Urothelium cell line (cell line): ENCODE measurements around the gene CTBP2.
"Not testable (repeated sequence)": the region's sequence is repeated elsewhere in the genome, so short reads cannot be mapped to it uniquely, and the experiment has no call there.

ENCODE experiments used
- DNase-seq: peaks from one replicate; pipeline ENCODE4 v3.0.0; 2011; ENCODE audit warnings: low spot score, mixed read lengths
- FAIRE-seq: peaks from 2 replicates; lab custom pipeline; 2011; peaks lifted over from hg19 to GRCh38; lab: Jason Lieb, UNC

CTBP2 gene

DNA sequence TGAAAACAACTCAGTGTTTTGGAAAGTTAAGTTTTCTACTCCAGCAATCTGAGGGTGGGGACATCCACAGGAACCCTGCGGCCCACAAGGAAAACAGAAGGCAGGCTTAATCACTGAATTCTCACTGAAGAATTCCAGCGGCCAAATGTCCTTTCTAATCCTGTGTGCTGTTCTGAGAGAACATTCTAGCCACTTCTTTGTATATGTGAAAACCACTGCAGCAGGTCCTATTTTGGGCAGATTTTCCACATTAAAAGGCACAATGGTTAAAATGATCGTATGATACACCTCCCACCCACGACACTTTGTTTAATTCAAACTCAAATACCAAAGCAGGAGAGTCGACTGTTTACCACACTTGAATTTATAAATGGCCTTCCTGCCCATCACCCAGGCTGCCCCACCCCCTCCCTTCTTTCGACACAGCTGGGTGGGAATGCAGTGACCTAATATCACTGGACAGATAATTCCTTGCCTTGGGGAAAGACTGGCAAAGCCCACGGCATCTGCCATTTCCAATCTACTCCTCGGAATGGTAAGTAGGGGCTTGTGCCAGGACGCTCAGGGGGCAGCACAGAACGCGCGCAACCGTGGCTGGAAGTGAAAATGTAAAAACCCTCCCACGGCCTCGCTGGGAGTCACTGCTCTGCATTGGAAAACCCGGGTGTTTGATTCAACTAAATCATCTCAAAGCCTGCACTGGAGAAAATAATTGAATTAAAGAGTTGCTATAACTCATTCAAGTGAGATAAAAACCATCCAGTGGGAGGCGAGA, 67.0 kb downstream of the CTBP2 start:
- no peak for FAIRE-seq
- no peak for DNase-seq

GRCh38 chr10:125092564-125093031, 67.8 kb downstream of the CTBP2 start:
- FAIRE-seq, result no peak
- DNase-seq, result no peak

DNA sequence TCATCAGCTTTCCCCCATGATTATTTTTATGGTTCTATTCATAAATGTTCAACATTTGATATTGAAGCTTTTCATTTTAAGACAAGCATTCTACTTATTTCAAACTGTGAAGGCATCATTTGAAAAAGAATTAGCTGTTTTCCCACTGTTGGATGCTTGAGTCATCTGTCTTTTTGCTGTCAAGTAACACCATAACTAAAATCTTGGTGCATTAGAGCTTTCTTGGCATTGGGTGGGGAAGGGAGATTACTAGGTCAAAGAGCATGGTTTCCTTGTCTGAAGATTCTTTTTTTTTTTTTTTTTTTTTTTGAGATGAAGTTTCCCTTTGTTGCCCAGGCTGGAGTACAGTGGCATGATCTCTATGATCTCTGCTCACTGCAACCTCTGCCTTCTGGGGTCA, 68.5 kb downstream of the CTBP2 start:
- FAIRE-seq (no peak), DNase-seq (no peak)

DNA sequence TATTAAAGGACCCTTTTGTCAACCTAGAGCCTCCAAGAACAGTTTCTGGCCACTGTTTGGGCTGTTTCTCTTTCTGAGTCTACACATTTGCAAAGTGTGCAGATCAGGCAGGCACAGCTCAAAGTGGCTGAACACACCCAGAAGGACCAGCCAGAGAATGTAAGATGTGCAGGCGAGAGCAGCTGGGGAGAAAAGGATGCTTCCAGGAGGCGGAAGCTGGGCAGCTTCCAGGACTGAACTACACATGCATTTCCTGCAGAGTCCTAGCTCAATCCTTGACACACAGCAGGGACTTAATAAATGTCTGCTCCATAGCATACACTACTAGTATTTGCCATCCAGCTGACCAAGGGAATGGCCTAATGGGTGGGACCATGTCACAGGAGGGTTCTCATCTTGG, 70.9 kb downstream of the CTBP2 start:
- no peak for DNase-seq
- no peak for FAIRE-seq

DNA sequence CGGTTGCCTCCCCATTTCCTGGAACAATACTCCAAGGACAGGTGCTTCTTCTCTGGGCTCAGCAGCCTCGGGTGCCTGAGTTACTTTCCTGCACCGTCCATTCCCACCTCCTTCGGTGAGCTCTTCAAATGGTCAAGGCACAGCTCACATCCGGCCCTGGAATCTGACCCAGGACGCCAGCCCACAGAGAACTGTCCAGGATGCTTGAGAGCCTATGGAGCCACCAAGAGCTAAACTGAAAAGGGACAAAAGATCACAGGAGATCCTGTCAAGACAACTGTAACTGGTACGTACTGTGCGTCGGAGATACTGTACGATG, 72.5 kb downstream of the CTBP2 start:
- FAIRE-seq, result no peak
- no peak for DNase-seq

DNA sequence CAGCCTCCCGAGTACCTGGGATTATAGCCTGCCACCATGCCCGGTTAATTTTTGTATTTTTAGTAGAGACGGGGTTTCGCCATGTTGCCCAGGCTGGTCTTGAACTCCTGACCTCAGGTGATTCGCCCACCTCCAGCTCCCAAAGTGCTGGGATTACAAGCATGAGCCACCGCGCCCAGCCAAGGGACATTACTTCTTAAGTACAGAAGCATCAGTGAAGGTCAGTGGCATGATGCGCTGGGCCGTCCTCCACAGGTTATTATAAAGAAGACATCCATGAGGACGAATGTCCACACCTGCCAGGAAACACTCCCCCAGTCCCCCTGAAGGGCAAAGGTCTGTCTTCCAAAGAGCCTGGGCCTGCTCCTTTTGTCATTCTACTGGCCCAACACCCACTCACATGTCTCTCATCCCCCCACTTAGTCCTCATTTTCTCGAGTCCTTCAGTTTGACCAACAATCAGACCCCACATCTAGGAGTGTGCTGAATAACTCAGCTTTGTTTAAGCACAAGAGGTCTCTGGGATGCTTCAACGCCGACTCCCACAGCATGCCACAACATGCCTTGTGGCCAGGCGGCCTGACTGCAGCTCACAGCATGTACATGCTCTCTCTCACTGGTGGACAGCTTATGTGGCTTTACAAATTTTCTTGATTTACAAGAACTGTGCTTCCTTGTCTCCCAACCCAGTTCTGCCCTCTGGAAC, 73.0 kb downstream of the CTBP2 start:
- DNase-seq, result no peak
- FAIRE-seq, result peak; percentile 44

DNA sequence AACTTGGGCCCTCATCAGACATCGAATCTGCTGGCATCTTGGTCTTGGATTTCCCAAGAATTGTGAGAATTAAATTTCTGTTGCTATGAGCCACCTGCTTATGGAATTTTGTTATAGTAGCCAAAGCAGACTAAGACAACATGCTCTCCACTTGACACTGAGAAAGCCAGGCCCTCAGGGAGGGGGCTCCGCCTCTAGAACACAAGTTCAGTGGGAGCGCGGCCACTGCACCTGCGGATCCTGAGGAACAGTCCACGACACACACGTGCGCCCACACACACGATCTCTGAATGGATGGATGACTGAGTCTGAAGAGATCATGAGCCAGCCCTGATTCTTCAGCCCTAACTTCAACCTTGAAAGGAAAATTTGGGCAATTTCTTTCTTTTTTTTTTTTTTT, 73.7 kb downstream of the CTBP2 start:
- no peak for DNase-seq
- no peak for FAIRE-seq

- FAIRE-seq (no peak), DNase-seq (peak; percentile 14)
Observed at GRCh38 chr10:125085258-125086054, 74.9 kb downstream of the CTBP2 start.

- peak; percentile 46 for DNase-seq
Observed at GRCh38 chr10:125084614-125085257, 75.6 kb downstream of the CTBP2 start.

DNA sequence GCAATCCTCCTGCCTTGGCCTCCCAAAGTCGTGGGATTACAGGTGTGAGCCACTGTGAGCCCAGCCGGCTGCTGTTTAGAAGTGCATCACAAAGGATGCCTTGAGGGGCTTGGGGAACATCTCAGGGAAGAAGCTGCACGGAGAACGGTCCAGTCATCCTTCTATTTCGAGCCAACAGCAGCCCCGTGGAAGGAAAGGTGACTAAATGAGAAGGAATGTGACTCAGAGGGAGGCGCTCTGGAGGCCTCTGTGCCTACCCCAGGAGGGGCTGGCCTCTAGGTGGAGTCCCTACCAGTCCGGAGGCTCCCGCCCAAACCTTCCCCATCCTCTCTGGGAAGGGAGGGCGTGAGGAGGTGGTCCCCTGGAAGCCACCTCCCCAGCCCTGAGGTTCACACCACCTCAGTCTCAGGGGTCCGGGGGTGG, 76.2 kb downstream of the CTBP2 start:
- FAIRE-seq (no peak), DNase-seq (peak; percentile 93)

More at GRCh38 chr10:125084614-125085257, 75.6 kb downstream of the CTBP2 start:
- FAIRE-seq, result no peak

GRCh38 chr10:125083576-125083920, 76.8 kb downstream of the CTBP2 start:
- DNase-seq, result no peak

DNA sequence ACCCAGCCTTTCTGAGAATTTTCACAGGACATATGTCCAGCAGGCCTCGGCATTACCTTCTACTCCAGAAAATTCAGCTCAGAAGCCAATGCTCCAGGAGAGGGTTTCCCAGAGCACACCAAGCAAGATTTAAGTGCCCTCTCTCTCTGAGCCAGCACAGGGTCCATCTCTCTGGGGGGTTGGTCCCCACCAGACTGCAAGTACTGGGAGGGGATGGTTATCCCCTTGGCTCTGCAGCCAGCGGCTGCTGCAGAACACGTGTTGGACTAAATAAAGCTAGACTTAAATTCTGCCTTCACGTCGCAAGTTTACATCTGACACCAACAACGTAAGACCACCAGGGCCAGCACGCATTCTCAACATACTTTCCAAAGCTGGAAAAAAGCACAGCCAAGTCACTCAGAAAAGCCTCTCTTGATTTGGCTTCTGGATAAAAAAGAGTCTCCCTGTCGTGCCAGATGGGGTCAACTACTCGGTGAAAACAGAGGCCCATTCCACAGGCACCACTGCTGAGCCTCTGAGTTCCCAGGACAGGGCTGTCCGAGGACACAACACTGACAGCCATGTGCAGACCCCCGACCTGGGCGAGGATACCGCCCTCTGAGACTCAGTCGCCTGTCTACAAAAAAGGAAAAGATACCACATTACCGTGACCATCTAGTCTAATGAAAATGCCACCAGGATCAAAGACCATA, 77.3 kb downstream of the CTBP2 start:
- DNase-seq (no peak), FAIRE-seq (no peak)

More at GRCh38 chr10:125083576-125083920, 76.8 kb downstream of the CTBP2 start:
- FAIRE-seq, result no peak

DNA sequence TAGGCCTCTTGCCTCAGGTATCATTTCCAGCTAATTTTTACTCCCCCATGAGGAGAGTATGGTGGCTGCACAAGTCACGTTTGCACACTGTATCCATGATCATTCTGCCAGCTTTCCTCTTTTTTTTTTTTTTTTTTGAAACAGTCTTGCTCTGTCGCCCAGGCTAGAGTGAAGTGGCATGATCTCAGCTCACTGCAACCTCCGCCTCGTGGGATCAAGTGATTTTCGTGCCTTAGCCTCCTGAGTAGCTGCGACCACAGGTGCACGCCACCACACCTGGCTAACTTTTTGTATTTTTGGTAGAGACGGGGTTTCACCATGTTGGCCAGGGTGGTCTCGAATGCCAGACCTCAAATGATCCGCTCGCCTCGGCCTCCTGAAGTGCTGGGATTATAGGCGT, 77.9 kb downstream of the CTBP2 start:
- not testable (repeated sequence) for DNase-seq, FAIRE-seq

- no peak for FAIRE-seq
- DNase-seq, result no peak
Observed at GRCh38 chr10:125081931-125082330, 78.4 kb downstream of the CTBP2 start.

DNA sequence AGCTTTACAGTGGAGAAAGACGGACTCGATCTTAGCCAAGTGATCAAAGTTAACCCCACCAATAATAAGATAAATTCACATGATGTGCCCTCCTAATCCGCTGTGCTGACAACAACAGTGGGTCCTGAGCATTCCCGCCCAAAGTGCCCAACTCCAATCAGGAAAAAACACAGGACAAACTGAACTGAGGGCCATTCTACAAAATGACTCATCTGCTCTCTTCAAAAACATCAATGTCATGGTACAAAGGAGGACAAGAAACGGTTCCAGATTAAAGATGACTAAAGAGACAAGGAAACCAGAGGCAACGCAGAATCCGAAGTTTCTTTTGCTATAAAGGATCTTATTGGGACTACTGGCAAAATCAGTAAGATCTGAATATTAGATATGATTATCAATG, 79.4 kb downstream of the CTBP2 start:
- FAIRE-seq, result no peak
- DNase-seq, result no peak

DNA sequence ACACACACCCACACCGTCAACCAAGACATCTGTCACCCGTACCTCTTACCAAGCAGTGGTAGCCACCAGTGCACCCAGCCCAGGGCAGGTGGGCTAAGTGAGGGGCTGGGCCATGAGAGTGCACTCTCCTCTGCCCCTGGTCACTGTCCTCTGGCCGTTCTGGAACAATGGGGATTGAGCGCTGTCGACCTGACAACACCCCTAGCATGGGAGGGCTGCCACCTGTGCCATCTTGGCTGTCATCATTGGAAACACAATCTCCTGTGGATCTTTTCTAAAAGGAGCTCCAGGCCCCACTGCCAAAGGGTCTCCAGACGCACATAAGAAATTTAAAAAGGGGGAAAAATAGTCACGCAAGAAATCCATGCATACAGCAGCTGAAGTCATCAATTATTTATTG, 80.1 kb downstream of the CTBP2 start:
- FAIRE-seq (no peak), DNase-seq (no peak)

DNA sequence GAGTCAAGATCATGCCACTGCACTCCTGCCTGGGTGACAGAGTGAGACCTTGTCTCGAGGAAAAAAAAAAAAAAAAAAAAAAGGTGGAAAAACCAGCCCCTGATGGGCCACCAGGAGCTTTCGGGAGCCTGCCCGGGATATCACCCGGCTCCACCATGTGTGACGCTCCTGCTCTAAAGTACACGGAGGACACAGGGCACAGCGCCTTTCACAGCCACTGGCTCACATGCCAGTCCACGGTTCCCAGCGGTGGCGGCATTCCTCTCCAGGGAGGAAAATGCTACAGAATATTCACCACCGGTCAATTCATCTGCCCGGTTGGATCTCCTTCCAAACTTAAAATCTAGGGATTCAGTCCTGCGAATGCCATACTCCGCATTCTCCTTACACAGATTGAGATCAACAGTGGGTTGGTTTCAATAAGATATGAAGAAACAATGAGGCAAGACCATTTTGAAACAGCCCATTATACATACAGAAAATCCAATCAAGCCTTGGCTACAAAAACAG, 81.2 kb downstream of the CTBP2 start:
- no peak for FAIRE-seq
- no peak for DNase-seq

DNA sequence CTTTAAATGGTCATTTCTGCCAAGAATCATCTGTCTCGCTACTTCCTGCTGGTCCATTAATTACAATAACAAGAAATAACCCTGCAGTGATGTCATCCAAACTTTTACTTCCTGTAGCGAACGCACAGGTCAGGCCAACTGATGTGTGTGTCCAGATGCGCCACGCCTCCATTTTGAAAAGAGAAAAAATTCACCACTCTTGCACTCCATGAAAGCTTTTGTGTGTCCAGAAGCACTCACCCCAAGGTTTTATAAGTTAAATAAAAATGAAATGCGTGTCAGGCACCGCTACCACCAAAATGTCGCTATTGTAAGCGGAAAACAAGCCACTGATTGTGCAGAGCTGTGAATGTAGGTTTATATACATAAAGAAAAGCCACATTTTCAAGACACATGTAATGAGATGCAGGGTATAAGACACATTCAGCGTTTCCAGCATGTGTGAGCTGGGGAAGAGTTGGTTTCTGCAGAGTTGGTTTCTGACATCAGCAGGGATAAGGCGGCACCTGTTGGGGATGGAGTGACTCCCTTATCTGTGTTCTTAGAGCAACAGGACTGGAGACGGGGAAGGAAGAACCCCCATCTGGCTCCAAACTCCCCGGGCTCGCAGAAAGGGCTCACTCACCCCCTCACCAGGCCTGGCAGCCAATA, 83.3 kb downstream of the CTBP2 start:
- DNase-seq, result no peak
- FAIRE-seq, result no peak

GRCh38 chr10:125076121-125076825, 84.1 kb downstream of the CTBP2 start:
- FAIRE-seq, result no peak
- DNase-seq, result no peak
